Transverse colon (tissue), 3 donors: ENCODE measurements around the gene MGAT1.
A peak's percentile ranks its signal among the peaks of the same experiment; 100 is the strongest.

Experiments used
- POLR2A ChIP-seq: fragments of 450-650 bp; IDR thresholded peaks from one replicate; pipeline ENCODE4 v1.6.1; 2016; ENCODE audit warnings: antibody characterized with exemption, mild to moderate bottlenecking, moderate library complexity
- TF ChIP-seq, protein P1 (sequence below), 5 experiments: fragments of 200-600 bp in 3 of 5; fragments of 450-650 bp in 2 of 5; sonication (generic) in 3 of 5; IDR thresholded peaks; 1 replicate in 2 of 5; 2 replicates in 3 of 5; pipeline ENCODE4 v1.5.1; 2016 to 2017; ENCODE audit warnings: antibody characterized with exemption in 5 of 5, inconsistent platforms in 3 of 5, mild to moderate bottlenecking in 2 of 5, moderate library complexity in 1 of 5

GRCh38 chr5:180810210-180810958, 7.8 kb upstream of the MGAT1 start:
- TF ChIP-seq POLR2A, result peak; percentile 84
- TF ChIP-seq, protein P1, sequence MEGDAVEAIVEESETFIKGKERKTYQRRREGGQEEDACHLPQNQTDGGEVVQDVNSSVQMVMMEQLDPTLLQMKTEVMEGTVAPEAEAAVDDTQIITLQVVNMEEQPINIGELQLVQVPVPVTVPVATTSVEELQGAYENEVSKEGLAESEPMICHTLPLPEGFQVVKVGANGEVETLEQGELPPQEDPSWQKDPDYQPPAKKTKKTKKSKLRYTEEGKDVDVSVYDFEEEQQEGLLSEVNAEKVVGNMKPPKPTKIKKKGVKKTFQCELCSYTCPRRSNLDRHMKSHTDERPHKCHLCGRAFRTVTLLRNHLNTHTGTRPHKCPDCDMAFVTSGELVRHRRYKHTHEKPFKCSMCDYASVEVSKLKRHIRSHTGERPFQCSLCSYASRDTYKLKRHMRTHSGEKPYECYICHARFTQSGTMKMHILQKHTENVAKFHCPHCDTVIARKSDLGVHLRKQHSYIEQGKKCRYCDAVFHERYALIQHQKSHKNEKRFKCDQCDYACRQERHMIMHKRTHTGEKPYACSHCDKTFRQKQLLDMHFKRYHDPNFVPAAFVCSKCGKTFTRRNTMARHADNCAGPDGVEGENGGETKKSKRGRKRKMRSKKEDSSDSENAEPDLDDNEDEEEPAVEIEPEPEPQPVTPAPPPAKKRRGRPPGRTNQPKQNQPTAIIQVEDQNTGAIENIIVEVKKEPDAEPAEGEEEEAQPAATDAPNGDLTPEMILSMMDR (IDR thresholded peaks at IDR 0.05), result peak in 1 of 5 experiments; percentile 11
